ENCODE results near the gene KANK3. TPM values are rescaled to one million over a fixed set of nuclear protein-coding genes. Genes with fewer than 3 reads are reported as not detected.

The KANK3 gene
- total and polyA plus RNA-seq, 2 of the 8 experiments (the other 6 are each of a cell fraction or from before 2014, with no cell fraction given): 2.5 to 4.2 TPM

GRCh38 chr19:8311461-8312260, 31.4 kb downstream of the KANK3 start:
- Histone ChIP-seq H3K79me1 (ENCODE audit: low read depth, low read length) (peaks cover 4% of the 10 kb centered on the region; the same call in 1 of the 2 replicates), H3K9me3 (ENCODE audit: insufficient read depth in 2 of 2, low read depth in 1 of 2, low read length in 1 of 2) (no peaks in the 10 kb centered on the region), H2AFZ (ENCODE audit: low read length) (no peak overlapping the region), H3K27ac (ENCODE audit: low read depth, low read length) (no peak overlapping the region; the same call in 1 of the 2 replicates), H3K14ac (ENCODE audit: insufficient read length) (no peak overlapping the region), H3K23me2 (ENCODE audit: low read depth, low read length) (peaks cover 8% of the 10 kb centered on the region), H2BK5ac (ENCODE audit: low read depth, low read length) (no peak overlapping the region), H3K79me2 (ENCODE audit: control insufficient read depth in 1 of 2, insufficient read depth in 2 of 2, low read length in 2 of 2) (peaks cover 0 to 7% of the 10 kb centered on the region in 2 experiments; a peak in 1 of 4 replicates), H4K5ac (ENCODE audit: insufficient read length, low read depth, low read length) (no peak overlapping the region), H2BK12ac (ENCODE audit: low read depth, low read length) (no peak overlapping the region), H3K4me3 (ENCODE audit: extremely low read depth in 1 of 4, insufficient read depth in 2 of 4, low read depth in 3 of 4, low read length in 4 of 4) (no peak overlapping the region), H3K27me3 (replicated peaks in 1 of 4; ENCODE audit: control insufficient read depth in 3 of 4, extremely low read depth in 1 of 4, insufficient read depth in 3 of 4, low read length in 3 of 4) (no peaks in the 10 kb centered on the region), H2BK15ac (ENCODE audit: low read length) (no peak overlapping the region), H2BK20ac (ENCODE audit: low read length) (no peak overlapping the region), H4K91ac (replicated peaks; ENCODE audit: insufficient read length, low read length) (no peak overlapping the region), H3K18ac (ENCODE audit: extremely low read depth, low read length) (no peak overlapping the region), H3K56ac (replicated peaks; ENCODE audit: insufficient read length, low read depth, low read length) (no peak overlapping the region), H3K4me2 (ENCODE audit: insufficient read depth in 1 of 2, low read depth in 2 of 2, low read length in 2 of 2) (no peak overlapping the region), H3K4ac (replicated peaks; ENCODE audit: insufficient read length, low read depth, low read length) (no peak overlapping the region), H2BK120ac (replicated peaks; ENCODE audit: low read depth, low read length) (no peak overlapping the region), H3K4me1 (replicated peaks in 1 of 4; ENCODE audit: control insufficient read depth in 3 of 4, insufficient read depth in 4 of 4, low read length in 3 of 4) (peaks cover 0 to 8% (median 4%) of the 10 kb centered on the region in 4 experiments; a peak in 5 of 7 replicates), H3K9ac (replicated peaks in 1 of 4; ENCODE audit: extremely low read depth in 1 of 4, low read depth in 3 of 4, low read length in 3 of 4) (no peak overlapping the region), H4K20me1 (replicated peaks in 1 of 2; ENCODE audit: control insufficient read depth in 1 of 2, insufficient read depth in 2 of 2, low read length in 2 of 2) (no peaks in the 10 kb centered on the region), H3K23ac (ENCODE audit: insufficient read length) (no peak overlapping the region), H4K8ac (ENCODE audit: extremely low read depth, insufficient read depth, low read length) (no peak overlapping the region), H3K36me3 (ENCODE audit: control insufficient read depth in 2 of 4, insufficient read depth in 4 of 4, low read length in 3 of 4) (peaks cover 2 to 28% (median 11%) of the 10 kb centered on the region in 4 experiments; a peak in 7 of 8 replicates), H2AK5ac (ENCODE audit: low read depth, low read length) (no peak overlapping the region)
- ChIA-PET POLR2A (ENCODE audit: partially characterized antibody) (interaction anchor here (0.6 to 25.3 kb wide), 4 partner anchors 9 to 202 kb away, joined by 3 to 583 read pairs (median 4); partner anchors contain the start of genes NDUFA7, RPS28 and ZNF414), CTCF (ENCODE audit: partially characterized antibody) (interaction anchor here (1.2 to 2.3 kb wide), 2 partner anchors 9 to 12 kb away, joined by 6 to 7 read pairs; partner anchors contain the start of genes NDUFA7 and RPS28)
- WGBS, 2 experiments (ENCODE audit: extremely low coverage in 1 of 2, insufficient coverage in 1 of 2, insufficient read length in 1 of 2, insufficient replicate concordance in 2 of 2, low coverage in 1 of 2, low lambda C conversion rate in 2 of 2, missing lambda C conversion rate in 1 of 2): 96% methylated on average over 16 of the region's 16 CpGs; no CpG with 5 or more reads in 1 of the 2 experiments
- FAIRE-seq (no peak), DNase-seq (ENCODE audit: low read depth in 1 of 2, low spot score in 2 of 2) (no peak)
- TF ChIP-seq SIN3A (conservative IDR thresholded peaks at IDR 0.05 in 1 of 2, IDR thresholded peaks at IDR 0.05 in 1 of 2; ENCODE audit: low read depth in 1 of 2, low read length in 2 of 2) (no peak), PHF8 (conservative IDR thresholded peaks at IDR 0.05; ENCODE audit: low read depth, low read length) (no peak), HDAC2 (IDR thresholded peaks at IDR 0.05; ENCODE audit: borderline replicate concordance in 1 of 2, low read depth in 2 of 2, low read length in 2 of 2) (no peak), JUN (IDR thresholded peaks at IDR 0.05; ENCODE audit: low read depth, low read length) (no peak), CEBPB (IDR thresholded peaks at IDR 0.05; ENCODE audit: low read depth, low read length) (no peak), EP300 (IDR thresholded peaks at IDR 0.05; ENCODE audit: borderline replicate concordance in 1 of 2, low read depth in 2 of 2, low read length in 2 of 2) (no peak), NANOG (IDR thresholded peaks at IDR 0.05; ENCODE audit: insufficient read depth, low read depth, low read length, poor library complexity, severe bottlenecking) (no peak), YY1 (IDR thresholded peaks at IDR 0.05; ENCODE audit: low read depth, low read length) (no peak), BACH1 (IDR thresholded peaks at IDR 0.05; ENCODE audit: low read length) (no peak), TAF1 (IDR thresholded peaks at IDR 0.05; ENCODE audit: low read depth, low read length) (no peak), BCL11A (IDR thresholded peaks at IDR 0.05; ENCODE audit: low read depth in 2 of 2, low read length in 2 of 2) (no peak)
